Coronary artery (tissue), 2 donors: ENCODE measurements around the gene CCL25.

Experiments used
- DNase-seq: peaks from one replicate; pipeline ENCODE4 v3.0.0-alpha.2; 2017; ENCODE audit warnings: low spot score
- H3K27ac ChIP-seq, 2 donors: fragments of 200-600 bp; sonication (generic); one replicate each; pipeline ENCODE4 v1.5.1; 2016 to 2019
- H3K4me3 ChIP-seq: fragments of 200-600 bp; sonication (generic); 2 replicates; pipeline ENCODE4 v1.5.1; 2016; ENCODE audit warnings: mild to moderate bottlenecking, moderate library complexity
- TF ChIP-seq, protein P1 (sequence below): fragments of 200-600 bp; sonication (generic); IDR thresholded peaks from one replicate; pipeline ENCODE4 v1.5.1; 2019; ENCODE audit warnings: antibody characterized with exemption

The CCL25 gene

DNA sequence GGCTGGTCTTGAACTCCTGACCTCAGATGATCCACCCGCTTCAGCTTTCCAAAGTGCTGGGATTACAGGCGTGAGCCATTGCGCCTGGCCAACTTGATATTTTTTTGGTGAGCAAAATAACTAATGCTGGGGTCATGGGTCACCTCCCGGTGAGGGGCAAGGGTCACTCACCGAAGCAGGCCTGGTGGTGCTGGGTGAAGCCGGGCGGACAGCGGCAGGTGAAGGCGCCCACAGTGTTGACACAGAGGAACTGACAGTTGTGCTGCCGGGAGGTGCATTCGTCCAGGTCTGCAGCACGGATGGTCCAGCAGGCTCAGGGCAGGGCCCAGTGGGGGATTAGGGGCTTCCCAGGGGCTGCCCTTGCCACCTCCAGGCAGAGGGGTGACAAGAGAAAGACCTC, 28.3 kb downstream of the CCL25 start:
- no peak for DNase-seq
- H3K27ac ChIP-seq: no peak overlapping the region
- TF ChIP-seq, protein P1, sequence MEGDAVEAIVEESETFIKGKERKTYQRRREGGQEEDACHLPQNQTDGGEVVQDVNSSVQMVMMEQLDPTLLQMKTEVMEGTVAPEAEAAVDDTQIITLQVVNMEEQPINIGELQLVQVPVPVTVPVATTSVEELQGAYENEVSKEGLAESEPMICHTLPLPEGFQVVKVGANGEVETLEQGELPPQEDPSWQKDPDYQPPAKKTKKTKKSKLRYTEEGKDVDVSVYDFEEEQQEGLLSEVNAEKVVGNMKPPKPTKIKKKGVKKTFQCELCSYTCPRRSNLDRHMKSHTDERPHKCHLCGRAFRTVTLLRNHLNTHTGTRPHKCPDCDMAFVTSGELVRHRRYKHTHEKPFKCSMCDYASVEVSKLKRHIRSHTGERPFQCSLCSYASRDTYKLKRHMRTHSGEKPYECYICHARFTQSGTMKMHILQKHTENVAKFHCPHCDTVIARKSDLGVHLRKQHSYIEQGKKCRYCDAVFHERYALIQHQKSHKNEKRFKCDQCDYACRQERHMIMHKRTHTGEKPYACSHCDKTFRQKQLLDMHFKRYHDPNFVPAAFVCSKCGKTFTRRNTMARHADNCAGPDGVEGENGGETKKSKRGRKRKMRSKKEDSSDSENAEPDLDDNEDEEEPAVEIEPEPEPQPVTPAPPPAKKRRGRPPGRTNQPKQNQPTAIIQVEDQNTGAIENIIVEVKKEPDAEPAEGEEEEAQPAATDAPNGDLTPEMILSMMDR: no peak
- H3K4me3 ChIP-seq: no peak overlapping the region

GRCh38 chr19:8081569-8082550, 29.3 kb downstream of the CCL25 start:
- DNase-seq: no peak
- H3K27ac ChIP-seq: no peak overlapping the region
- H3K4me3 ChIP-seq: no peak overlapping the region
- TF ChIP-seq, protein P1: no peak

DNA sequence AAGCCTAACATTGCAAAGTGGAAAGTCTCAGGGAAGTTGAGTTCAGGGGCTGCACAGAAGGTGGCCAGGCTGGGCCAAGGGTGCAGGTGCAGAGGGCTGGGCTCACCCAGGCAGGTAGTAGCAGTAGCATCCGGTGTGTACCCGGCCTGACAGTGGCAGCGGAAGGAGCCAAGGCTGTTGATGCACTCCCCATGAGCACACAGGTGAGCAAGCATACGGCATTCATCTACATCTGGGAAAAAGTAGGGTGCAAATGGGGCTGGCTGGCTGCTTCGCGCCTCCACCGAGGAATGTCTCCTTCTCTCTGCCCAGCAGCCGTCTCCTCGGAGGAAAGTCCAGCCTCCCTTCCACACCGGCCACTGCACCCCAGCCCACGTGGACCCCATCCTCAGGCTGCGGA, 30.6 kb downstream of the CCL25 start:
- Histone ChIP-seq H3K27ac (no peak overlapping the region), H3K4me3 (no peak overlapping the region)
- TF ChIP-seq, protein P1: no peak
- no peak for DNase-seq

DNA sequence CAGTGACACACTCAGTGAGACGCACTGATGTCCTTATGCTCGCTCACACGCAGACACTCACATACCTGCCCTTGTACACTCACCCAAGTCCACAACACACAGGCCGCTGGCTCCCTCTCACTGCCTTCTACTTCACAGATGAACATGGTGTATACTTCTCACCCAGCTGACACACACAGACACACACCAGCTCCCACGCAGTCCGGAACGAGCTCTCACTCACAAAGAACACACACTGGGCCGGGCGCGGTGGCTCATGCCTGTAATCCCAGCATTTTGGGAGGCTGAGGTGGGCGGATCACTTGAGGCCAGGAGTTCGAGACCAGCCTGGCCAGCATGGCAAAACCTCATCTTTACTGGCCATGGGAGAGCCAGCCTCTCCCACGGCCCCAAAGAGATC, 31.6 kb downstream of the CCL25 start:
- TF ChIP-seq, protein P1: no peak
- Histone ChIP-seq H3K4me3 (no peak overlapping the region), H3K27ac (no peak overlapping the region)
- DNase-seq: no peak

DNA sequence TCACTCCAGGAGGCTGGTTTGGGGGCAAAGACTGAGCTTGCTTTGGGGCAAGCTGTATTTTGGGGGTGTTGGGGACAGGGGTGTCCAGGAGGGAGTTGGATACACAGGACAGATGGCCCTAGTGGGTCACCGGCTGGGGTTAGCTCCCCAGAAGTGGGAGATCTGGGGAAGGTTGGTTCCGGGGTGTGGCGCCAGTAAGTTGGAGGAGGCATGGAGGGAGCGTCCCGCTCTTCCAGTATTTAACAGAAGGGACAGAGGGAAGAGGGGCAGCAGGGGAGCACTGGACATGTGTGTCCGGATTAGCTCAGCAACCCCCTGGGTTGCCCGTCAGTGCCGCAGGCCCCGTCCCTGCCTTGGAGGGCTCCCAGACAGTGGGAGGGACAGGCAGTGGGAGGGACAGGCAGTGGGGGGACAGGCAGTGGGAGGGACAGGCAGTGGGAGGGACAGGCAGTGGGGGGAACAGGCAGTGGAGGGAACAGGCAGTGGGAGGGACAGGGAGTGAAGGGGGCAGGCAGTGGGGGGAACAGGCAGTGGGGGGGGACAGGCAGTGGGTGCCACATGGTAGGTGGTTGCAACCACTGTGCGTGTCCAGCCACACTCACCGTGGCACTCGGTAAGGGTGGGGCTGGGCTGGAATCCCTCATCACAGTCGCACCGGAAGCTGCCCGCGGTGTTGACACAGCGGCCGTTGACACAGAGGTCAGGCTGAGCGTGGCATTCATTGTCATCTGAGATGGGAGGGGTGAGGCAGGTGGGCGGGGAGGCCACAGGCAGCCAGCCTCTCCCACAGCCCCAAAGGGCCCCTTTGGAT, 33.2 kb downstream of the CCL25 start:
- no peak for DNase-seq
- H3K27ac ChIP-seq: no peak overlapping the region
- TF ChIP-seq, protein P1: no peak
- H3K4me3 ChIP-seq: no peak overlapping the region

DNA sequence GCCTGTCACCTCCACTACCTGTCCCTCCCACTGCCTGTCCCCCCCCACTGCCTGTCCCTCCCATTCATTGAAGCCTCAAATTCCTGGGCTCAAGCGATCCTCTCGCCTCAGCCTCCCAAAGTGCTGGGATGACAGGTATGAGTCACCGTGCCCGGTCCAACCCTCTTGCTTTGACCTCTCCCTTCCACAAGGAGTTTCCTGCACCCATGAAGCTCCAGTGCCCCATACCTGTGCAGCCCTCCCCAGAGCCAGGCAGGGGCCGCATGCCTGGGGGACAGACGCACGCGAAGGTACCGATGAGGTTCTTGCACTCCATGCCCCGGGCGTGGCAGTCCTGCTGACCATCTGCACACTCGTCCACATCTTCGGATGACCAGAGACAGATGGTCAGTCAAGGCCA, 34.3 kb downstream of the CCL25 start:
- H3K4me3 ChIP-seq: no peak overlapping the region
- TF ChIP-seq, protein P1: no peak
- no peak overlapping the region for H3K27ac ChIP-seq
- no peak for DNase-seq
